ENCODE data around the gene BBS9. TPM values are rescaled to one million over a fixed set of nuclear protein-coding genes. Genes with fewer than 3 reads are reported as not detected.

BBS9 gene
- total RNA-seq, 1 experiment from 2014 or later = 18.7 TPM

DNA sequence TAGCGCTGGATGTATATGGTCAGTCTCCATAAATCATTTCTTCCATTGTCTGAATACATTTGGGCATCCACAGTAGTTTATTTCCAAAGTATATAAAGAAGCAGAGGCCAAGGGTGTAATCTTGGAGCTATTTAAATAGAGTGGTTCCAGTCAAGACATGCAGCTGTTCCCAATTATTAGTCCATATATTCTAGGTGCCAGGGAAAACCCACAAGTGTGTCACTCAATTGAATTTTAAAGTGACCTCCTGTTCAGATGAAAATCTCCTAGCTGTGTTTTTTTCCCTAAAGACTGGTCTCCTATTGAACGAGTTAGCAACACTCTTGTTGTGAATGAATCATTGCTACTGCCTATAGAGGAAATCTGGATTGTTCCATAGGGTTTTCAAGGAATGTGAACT lies 515.7 kb downstream of the BBS9 start:
- DNase-seq (ENCODE audit: low spot score) = no peak

DNA sequence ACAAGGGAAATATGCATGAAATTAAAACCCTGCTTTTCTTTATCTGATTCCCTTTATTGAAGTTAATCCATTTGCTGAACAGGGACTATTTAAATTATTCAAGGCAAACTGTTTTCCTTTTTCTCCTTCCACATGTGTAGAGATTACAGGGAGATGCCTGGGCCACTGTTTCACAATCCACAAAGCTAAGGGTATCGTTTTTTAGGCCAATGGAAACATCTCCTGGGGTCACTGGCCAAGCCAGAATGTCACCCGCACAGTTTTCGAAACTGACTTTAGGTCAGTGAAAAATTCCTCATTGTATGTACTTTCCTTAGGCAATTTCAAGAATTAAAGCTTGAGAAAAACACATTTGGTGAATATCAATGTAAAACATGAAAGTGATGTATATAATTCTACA lies 516.8 kb downstream of the BBS9 start:
- no peak for DNase-seq (ENCODE audit: low spot score)

DNA sequence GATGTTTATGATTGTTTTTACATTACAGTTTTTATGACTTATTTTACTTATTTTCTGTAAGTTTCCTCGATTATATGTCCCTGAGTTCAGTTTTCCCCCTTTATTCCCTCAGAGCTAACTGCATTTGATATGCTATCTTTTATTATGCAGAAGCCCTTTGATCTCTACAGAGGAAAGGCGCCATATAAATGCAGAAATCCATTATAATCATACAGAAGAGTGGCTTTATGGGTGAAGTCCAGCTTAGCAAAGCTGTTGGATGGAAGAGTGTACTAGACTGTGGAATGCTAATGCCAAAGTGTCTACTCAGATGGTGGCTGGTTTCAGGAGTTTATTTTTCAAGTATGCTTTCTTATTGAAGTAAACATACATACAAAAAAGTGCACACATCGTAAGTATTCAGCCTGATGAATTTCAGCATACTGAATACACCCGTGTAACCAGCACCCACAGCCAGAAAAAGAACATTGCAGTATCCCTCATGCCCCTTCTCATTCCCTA lies 517.6 kb downstream of the BBS9 start:
- DNase-seq (ENCODE audit: low spot score) = no peak

DNA sequence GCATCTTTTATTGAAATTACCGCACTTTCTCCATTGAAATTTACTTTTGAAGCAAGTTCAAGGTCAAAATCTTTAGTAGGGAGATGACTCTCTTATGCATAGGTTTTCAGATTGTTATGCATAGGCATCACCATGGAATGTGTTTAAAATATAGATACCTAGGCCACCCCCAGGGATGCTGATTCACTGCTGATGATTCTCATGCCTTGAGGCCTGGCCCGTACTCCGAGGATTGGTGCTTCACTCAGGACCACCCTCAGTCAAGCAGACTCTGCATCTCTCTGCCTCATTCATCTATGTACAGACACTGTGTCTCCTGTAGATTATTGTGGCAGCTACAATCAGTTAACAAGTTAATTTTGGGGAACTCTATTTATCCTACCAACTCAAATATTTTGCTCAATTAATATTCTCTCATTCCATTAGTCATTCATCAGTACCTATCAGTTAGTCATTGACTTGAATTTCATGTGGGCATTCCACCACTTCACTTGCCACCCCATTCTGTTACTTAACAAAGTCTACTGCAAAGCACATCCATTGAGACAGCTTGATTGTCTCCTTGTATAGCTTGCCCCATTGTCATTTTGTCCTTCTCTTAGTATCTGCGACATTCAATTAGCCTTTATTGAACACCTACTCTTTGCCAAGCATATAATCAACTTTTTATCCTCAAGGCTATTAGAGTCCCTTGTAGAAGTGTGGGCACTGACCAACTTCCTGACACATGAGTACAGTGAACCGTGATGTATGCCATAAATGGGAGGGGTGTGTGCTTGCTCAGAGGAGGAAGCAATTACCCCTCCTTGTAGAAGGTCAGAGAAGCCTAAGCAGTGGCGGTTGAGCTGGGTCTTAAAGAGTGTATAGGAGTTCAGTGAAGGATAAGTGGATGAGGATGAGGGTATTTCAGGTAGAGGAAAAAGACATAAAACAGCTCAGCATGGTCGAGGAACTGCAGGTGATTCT lies 520.4 kb downstream of the BBS9 start:
- DNase-seq (ENCODE audit: low spot score) = no peak

DNA sequence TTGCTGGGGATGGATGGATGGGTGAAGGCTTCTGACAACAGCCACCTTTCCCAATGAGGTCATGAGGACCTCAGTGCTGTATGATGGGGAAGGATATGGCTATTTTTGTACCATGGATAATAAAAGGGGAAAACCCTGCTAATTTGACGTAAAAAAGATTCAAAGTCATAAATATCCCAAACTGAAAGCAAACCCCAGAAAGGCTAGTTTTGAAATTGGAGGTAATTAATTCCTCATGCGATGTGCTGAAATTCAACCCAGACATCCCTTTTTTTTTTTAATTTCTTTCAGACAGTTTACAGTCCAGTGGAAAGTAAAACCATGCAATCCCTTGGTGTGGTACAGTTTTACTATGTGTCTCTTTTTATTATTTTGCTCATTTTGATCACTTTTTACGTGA lies 521.5 kb downstream of the BBS9 start:
- no peak for DNase-seq (ENCODE audit: low spot score)

DNA sequence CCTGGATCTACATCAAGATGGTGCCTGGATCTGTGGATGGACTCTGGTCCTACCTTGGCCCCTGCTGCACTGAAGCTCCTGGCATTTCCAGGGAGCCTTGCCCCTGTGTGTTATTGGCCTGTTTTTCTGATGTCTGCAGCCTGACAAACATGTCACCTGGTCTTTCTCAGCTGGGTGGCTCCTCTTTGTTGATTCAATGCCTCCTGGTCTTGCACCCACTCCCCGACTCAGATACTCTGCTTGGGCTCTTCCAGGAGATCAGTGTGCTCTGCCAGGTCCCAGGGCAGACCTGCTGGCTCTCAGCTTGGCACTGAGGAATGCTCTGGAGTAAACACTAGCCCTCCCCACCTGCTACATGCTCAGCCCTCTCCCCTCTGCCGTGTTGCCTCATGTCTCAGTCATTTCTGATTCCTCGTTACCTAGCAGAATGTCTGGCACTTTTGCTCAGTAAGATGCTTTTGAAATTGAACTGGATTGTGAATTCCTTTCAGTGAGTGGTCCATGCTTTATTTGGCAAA lies 522.7 kb downstream of the BBS9 start:
- no peak for DNase-seq (ENCODE audit: low spot score)

DNA sequence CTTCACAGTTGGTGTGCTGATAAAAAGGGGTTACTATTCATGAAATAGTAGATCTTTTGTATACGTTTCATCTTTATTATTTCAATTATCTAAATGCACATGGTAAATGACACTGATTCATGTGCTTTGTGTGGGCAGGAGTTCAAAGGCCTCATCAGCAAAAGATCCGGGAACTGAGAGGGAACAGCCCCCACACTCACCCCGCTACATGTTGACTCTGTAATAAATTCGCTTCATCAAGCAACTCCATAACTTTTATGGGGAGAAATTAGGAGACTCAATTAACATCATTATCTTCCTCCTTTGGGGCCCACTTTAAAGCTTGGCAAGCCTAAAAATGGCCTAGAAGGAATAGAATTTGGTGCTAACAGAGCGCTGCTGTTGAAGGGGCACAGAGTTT lies 525.3 kb downstream of the BBS9 start:
- DNase-seq (ENCODE audit: low spot score) = no peak

Other genes with a start within 250 kb of the BBS9 start
- 53.8 and 60.2 TPM in 2 replicates for gene KBTBD2, start 237.8 kb upstream of the BBS9 start, total RNA-seq (2014; rRNA removed; shearing (Covaris generic))
- gene FKBP9, start 172.1 kb upstream of the BBS9 start, total RNA-seq (2014; rRNA removed; shearing (Covaris generic)) = 230 and 277 TPM in 2 replicates
- 49.0 and 57.4 TPM in 2 replicates for gene NT5C3A, start 66.8 kb upstream of the BBS9 start, total RNA-seq (2014; rRNA removed; shearing (Covaris generic))
- 25.9 and 40.4 TPM in 2 replicates for gene RP9, start 20.2 kb upstream of the BBS9 start, total RNA-seq (2014; rRNA removed; shearing (Covaris generic))